GM19099 (cell line): ENCODE data around the gene FLAD1.

ENCODE experiments used
- POLR2A ChIP-seq: IDR thresholded peaks from 3 replicates; pipeline ENCODE4 v1.6.1; 2011; ENCODE audit warnings: low read depth; ENCODE audit not compliant: insufficient read length; ENCODE audit errors: extremely low read depth

FLAD1 gene

GRCh38 chr1:155010211-155010918 lies 27.2 kb downstream of the FLAD1 start:
- no peak for TF ChIP-seq POLR2A

GRCh38 chr1:155011004-155011416 lies 27.9 kb downstream of the FLAD1 start:
- TF ChIP-seq POLR2A = no peak

- no peak for TF ChIP-seq POLR2A
Measured at GRCh38 chr1:155011437-155012025, 28.4 kb downstream of the FLAD1 start.

DNA sequence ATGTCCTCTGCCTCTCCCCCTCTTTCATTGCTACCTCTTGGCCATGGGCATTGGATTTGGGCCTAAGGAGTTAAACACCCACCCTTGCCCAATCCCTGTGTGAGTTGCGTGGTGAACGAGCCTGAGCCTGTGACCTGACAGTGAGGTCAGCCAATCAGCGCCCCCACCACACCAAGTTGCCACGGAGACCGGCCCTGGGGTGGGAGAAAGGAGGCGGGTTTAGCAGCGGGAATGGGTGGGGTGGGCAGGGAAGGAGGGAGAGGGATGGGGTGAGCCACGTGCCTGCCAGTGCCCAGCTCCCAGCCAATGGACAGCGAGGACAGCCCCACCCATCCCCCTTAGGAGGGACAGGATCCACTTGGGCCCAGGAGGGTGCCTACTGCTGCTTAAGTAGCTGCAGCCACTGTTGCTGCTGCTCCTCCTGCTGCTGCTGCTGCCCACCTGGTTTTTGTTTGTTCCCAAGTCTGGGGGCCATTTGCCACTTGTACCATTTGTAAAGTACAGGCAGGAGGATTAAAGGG lies 28.9 kb downstream of the FLAD1 start:
- no peak for TF ChIP-seq POLR2A

- TF ChIP-seq POLR2A = no peak
Measured at GRCh38 chr1:155012776-155013602, 29.8 kb downstream of the FLAD1 start.

DNA sequence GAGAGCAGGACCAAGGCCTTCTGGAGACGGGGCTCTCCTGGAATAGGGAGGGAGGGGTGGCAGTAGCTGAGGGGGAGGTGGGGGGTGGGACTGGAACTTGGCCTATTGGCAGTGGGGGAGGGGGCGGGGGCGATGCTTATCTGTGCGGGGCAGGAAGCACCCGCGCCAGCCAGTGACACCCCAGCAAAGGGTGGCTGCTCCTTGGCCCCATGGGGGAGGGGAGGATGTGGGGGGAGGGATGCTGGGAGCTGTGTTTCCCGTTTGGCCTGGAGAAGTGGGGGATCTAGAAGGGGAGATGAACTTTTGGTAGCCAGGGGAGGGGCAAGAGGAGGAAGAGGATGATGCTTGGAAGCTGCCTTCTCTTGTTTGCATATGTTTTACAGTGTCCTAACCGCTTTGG lies 30.5 kb downstream of the FLAD1 start:
- TF ChIP-seq POLR2A = no peak

DNA sequence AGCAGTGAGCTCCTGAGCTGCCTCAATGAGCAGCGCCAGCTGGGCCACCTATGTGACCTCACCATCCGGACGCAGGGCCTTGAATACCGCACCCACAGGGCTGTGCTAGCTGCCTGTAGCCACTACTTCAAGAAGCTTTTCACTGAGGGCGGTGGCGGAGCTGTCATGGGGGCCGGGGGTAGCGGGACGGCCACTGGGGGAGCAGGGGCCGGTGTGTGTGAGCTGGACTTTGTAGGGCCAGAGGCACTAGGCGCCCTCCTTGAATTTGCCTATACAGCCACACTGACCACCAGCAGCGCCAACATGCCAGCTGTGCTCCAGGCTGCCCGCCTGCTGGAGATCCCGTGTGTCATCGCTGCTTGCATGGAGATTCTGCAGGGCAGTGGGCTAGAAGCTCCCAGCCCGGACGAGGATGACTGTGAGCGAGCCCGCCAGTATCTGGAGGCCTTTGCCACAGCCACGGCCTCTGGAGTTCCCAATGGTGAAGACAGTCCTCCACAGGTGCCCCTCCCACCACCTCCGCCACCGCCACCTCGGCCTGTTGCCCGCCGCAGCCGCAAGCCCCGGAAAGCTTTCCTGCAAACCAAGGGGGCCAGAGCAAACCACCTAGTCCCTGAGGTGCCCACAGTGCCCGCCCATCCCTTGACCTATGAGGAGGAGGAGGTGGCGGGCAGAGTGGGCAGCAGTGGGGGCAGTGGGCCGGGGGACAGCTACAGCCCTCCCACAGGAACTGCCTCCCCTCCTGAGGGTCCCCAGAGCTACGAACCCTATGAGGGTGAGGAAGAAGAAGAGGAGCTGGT lies 31.8 kb downstream of the FLAD1 start:
- TF ChIP-seq POLR2A = no peak

DNA sequence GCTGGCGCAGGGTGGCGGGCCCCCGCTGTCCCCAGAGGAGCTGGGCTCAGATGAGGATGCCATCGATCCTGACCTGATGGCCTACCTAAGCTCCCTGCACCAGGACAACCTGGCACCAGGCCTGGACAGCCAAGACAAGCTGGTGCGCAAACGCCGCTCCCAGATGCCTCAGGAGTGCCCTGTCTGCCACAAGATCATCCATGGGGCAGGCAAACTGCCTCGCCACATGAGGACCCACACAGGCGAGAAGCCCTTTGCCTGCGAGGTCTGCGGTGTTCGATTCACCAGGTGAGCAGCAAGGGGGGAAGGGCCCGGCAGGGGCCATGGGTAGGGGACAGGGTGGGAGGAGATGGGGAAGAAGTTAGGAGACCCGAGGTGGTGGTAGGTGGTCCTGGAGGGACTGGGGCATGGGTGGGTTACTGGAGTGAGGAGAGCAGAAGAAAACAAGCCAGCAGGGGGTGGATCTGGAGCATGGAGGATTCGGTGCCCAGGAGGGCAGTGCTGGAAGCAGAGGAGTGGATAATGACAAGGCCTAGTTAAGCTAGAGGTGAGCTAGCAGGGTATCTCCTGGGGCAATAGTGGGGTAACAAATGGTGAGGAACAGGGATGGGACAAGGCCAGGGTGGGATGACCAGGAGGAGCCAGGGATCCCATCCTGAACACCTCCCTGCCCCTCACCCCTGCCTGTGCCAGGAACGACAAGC lies 32.5 kb downstream of the FLAD1 start:
- no peak for TF ChIP-seq POLR2A

DNA sequence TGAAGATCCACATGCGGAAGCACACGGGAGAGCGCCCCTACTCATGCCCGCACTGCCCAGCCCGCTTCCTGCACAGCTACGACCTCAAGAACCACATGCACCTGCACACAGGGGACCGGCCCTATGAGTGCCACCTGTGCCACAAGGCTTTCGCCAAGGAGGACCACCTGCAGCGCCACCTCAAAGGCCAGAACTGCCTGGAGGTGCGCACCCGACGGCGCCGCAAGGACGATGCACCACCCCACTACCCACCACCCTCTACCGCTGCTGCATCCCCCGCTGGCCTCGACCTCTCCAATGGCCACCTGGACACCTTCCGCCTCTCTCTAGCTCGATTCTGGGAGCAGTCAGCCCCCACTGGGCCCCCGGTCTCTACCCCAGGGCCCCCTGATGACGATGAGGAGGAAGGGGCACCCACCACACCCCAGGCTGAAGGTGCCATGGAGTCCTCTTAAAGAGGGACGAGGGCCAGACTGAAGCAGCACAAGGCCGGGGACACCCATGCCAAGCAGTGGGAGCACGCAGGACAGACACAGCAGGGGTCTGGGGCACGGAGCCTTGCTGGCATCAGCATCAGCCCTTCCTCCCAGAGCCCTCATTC lies 33.2 kb downstream of the FLAD1 start:
- no peak for TF ChIP-seq POLR2A

- TF ChIP-seq POLR2A = peak; percentile 61
Measured at GRCh38 chr1:155017041-155017945, 34.1 kb downstream of the FLAD1 start.

GRCh38 chr1:155017946-155018316 lies 34.8 kb downstream of the FLAD1 start:
- no peak for TF ChIP-seq POLR2A

DNA sequence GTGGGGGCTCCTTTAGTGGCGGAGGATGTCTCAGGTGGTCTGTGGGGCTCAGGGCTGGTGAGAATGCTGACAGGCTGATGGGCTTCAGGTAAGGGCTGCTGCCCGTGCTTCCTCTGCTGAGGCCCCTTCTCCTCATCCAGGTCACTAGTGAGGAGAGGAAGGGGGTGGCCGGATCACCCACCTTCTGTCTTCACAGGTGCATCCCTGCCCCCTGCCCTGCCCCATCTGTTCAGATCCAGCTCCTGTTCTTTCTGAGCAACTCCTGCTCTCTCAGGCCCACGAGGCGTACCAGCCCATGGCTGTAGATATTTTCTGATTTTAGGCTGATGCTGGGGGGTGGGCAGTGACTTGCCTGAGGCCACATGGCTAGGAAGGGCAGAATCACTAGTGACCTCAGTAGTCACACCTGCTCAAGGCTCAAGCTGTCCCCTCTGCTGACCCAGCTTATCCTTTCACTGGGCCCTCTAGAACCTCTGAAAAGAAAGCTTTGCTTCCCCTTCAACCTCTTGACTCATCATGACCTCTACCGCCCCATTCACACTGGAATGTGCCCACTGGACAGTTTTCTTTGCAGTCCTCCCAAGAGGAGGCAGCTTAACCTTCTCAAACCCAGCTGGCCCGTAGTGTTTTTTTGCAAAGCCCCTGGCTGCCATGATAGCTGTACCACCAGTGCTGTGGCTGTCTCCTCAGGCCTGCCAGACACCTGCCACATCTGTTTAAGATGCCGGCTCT lies 35.6 kb downstream of the FLAD1 start:
- TF ChIP-seq POLR2A = no peak
